Measurements from ENCODE around the gene DPYD. TPM values are rescaled to one million over a fixed set of nuclear protein-coding genes. Genes with fewer than 3 reads are reported as not detected.

The DPYD gene
- total and polyA plus RNA-seq, 11 donors: 2.6 to 38.4 (median 7.8) TPM

DNA sequence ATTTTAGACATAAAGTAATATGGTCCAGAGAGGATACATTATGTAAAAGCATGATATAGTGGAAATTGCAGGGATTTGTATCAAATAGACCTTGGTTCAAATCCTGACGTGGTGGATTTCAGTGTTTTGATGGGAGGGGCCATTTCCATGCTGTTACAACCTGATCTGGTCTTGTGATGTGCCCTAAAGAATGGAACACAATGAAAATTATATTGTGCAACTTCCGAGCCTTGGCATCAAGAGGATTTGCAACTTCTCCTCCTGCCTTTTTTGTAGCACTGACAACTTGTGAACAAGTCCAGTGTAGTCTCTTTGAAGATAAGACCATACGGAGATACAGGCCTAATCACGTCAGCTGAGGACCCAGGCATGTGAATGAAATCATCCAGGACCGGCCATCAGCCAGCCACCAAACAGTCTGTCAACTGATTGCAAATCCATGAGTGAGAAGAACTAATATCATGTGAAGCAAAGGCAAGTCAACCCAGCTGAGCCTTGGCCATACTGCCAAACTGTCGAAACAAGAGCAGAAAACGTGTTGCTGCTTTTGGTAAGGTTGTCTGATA lies 412.1 kb downstream of the DPYD start:
- H3K27me3 ChIP-seq: no peaks in the 10 kb centered on the region
- H3K4me1 ChIP-seq: peaks cover 0 to 15% (median 0%) of the 10 kb centered on the region in 12 donors
- H3K9me3 ChIP-seq: peaks cover 0 to 14% (median 5%) of the 10 kb centered on the region in 12 donors
- peaks cover 0 to 4% (median 0%) of the 10 kb centered on the region in 9 donors for H3K36me3 ChIP-seq
- 35 to 62% (median 55%) methylated on average over 7 of the region's 7 CpGs for WGBS, 4 donors
- DNase-seq (peak; percentile 8 to 77 (median 54)), ATAC-seq (peak; percentile 89 to 95 (median 91))
- H3K4me3 ChIP-seq: no peak overlapping the region
- peak overlapping the region in 7 of 12 donors; percentile 18 to 74 (median 69) for H3K27ac ChIP-seq
- intact Hi-C loops (cut with DNase I): no loop called here
- TF ChIP-seq POLR2A (IDR thresholded peaks at IDR 0.05): no peak
- TF ChIP-seq CTCF (IDR thresholded peaks at IDR 0.05): no peak

GRCh38 chr1:97507863-97508262 lies 413.0 kb downstream of the DPYD start:
- H3K4me1 ChIP-seq: peaks cover 0 to 15% (median 0%) of the 10 kb centered on the region in 12 donors
- intact Hi-C loops (cut with DNase I): no loop called here
- 39 to 65% (median 53%) methylated on average over 1 of the region's 1 CpG for WGBS, 4 donors
- no peak overlapping the region for H3K4me3 ChIP-seq
- H3K36me3 ChIP-seq: peaks cover 0 to 4% (median 0%) of the 10 kb centered on the region in 9 donors
- peaks cover 0 to 14% (median 5%) of the 10 kb centered on the region in 12 donors for H3K9me3 ChIP-seq
- peak overlapping the region in 7 of 12 donors; percentile 18 to 74 (median 49) for H3K27ac ChIP-seq
- peak in 4 of 5 donors; percentile 10 to 36 (median 28) for DNase-seq
- no peak for TF ChIP-seq CTCF (IDR thresholded peaks at IDR 0.05)
- TF ChIP-seq POLR2A (IDR thresholded peaks at IDR 0.05): no peak
- peak; percentile 80 to 94 (median 88) for ATAC-seq
- no peaks in the 10 kb centered on the region for H3K27me3 ChIP-seq

GRCh38 chr1:97506368-97506767 lies 414.5 kb downstream of the DPYD start:
- 71 to 87% (median 85%) methylated on average over 1 of the region's 1 CpG for WGBS, 4 donors
- H3K4me3 ChIP-seq: no peak overlapping the region
- TF ChIP-seq CTCF (IDR thresholded peaks at IDR 0.05) (no peak), POLR2A (IDR thresholded peaks at IDR 0.05) (no peak)
- no peaks in the 10 kb centered on the region for H3K27me3 ChIP-seq
- DNase-seq (no peak), ATAC-seq (no peak)
- H3K27ac ChIP-seq: no peak overlapping the region
- peaks cover 0 to 14% (median 5%) of the 10 kb centered on the region in 12 donors for H3K9me3 ChIP-seq
- peaks cover 0 to 4% (median 0%) of the 10 kb centered on the region in 9 donors for H3K36me3 ChIP-seq
- intact Hi-C loops (cut with DNase I): no loop called here
- peaks cover 0 to 15% (median 0%) of the 10 kb centered on the region in 12 donors for H3K4me1 ChIP-seq

DNA sequence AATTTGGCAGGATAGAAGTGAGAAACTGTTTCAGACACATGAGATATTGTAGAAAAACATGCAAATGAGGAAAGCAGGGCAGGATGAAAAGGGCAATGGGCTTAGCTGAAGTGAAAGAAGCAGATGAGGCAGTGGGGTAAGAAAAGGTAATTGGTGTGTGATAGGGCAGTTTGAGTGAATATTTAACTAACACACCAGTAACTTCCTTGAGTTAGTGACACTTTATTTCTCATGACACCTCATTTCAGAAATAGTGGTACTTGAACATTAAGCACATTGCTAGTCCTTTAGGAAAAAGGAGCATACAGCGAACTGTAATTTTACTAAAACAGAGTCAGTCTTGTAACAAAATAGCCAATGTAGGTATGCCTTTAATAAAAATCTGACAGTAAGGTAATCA lies 415.0 kb downstream of the DPYD start:
- Histone ChIP-seq H3K4me3 (no peak overlapping the region), H3K4me1 (peaks cover 0 to 17% (median 0%) of the 10 kb centered on the region in 12 donors), H3K27ac (no peak overlapping the region), H3K36me3 (peaks cover 0 to 4% (median 0%) of the 10 kb centered on the region in 9 donors), H3K27me3 (no peaks in the 10 kb centered on the region), H3K9me3 (peaks cover 0 to 12% (median 4%) of the 10 kb centered on the region in 12 donors)
- ATAC-seq (no peak), DNase-seq (no peak)
- TF ChIP-seq POLR2A (IDR thresholded peaks at IDR 0.05) (no peak), CTCF (IDR thresholded peaks at IDR 0.05) (no peak)
- WGBS, 4 donors: 93 to 99% (median 97%) methylated on average over 1 of the region's 1 CpG
- intact Hi-C loops (cut with DNase I): no loop called here
